Measurements from ENCODE around the gene VRK2.
A peak's percentile ranks its signal among the peaks of the same experiment; 100 is the strongest.

Gene VRK2

DNA sequence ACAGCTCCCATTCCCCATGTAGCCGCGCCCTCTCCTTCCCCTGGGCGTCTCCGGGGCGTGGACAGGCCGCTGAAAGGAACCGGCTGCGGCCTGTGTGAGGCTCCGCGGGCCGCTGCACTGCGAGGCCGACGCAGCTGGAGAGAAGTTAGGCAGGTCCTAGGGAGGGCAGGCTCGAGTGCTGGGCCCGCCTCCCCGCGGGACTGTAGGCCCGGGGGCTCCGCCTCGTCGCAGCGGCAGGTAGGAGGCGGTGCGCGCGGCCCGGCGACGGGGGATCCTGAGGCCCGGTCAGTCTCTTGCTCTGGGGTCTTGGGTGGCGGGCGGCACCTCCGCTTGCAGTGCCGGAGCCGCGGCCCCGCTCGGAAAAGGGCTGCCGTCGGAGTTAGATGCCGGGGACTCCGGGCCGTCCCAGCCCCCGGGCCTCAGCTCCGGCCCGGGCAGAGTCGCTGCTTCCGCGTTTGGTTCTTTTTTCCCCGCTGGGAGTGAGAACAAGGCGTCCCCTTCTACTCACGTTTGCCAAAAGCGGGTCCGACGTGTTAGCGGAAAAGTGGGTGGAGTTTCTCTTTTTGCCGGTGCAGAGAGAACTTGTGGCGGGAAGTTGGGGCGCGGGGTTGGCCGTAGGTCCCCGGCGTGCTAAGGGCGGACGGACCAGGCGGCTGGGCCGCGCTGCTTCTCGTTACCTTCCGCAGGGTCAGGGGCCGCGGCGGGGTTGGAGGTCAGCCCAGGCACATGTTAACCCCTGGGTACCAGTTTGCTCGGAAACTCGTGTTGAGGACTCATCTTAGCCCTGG, at the start of gene VRK2:
Gene VRK2 (plus strand): TSS at position 222 of the 788 bp plus-strand sequence. CDS start 2,026 bp downstream, outside the sequence.
- Mint-ChIP-seq H3K4me3 (peak within 1 kb of the TSS; percentile 92), H3K27ac (peak within 1 kb of the TSS; percentile 98), H3K27me3 (no peaks in the 10 kb centered on the region), H3K36me3 (ENCODE audit: low read depth) (peaks cover 19% of the 10 kb centered on the region), H3K9me3 (no peaks in the 10 kb centered on the region), H3K4me1 (ENCODE audit: low read depth) (peaks cover 28% of the 10 kb centered on the region)
- intact Hi-C loops (cut with micrococcal nuclease), result loop anchor here (5.0 to 10.0 kb wide), 3 partner anchors 61 to 191 kb away; no protein-coding TSS in a partner anchor

DNA sequence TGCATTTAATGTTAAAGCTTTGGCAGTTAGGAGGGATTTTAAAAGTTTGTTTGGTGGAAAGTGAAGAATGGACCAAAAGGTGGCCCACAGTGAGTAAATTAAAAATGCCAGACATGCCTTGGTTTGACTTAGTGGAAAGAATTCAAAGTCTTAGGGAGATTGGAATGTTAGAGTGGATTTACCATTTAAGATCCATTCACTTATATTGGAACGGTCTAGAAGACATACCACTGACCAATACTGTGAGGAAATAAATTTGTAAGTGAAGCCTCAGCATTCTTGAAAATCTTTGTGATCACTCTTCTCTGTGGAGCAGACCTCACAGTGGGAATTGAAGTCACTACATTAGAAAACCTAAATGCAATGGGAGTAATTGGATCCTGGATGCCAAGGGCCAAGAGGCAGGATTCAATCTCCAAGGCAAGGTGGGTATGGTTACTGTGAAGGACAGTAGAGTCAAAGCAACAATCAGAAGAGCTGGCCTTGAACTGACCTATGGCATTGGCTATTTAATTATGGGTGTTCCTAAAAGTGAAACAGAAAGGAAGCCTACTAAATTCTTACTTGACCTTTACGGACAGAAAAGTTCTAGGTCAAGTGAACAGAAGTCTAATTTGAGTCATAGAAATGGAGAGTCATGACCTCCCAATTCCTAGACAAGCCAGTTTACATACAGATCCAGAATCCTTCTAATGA, 40.2 kb upstream of the VRK2 start:
- H3K27ac Mint-ChIP-seq, result no peak overlapping the region
- H3K9me3 Mint-ChIP-seq, result no peaks in the 10 kb centered on the region

DNA sequence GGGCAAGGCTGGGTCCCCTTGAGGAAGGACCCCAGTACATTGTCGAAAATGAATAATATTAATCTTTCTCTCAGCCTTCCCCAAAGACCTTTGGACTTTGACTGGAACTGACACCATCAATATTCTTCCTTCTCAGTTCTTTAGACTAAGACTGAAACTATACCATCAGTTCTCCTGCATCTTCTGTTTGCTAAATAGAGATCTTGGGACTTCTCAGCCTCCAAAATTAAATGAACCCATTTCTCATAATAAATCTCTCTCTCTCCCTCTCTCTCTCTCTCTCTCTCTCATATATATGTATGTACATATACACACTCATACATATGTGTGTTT, 39.7 kb upstream of the VRK2 start:
- H3K27me3 Mint-ChIP-seq, result no peaks in the 10 kb centered on the region
- no peaks in the 10 kb centered on the region for H3K9me3 Mint-ChIP-seq
- H3K4me3 Mint-ChIP-seq, result no peak overlapping the region
- H3K27ac Mint-ChIP-seq, result no peak overlapping the region
- intact Hi-C loops (cut with micrococcal nuclease), result no loop called here
- H3K36me3 Mint-ChIP-seq (ENCODE audit: low read depth), result no peaks in the 10 kb centered on the region
- no peaks in the 10 kb centered on the region for H3K4me1 Mint-ChIP-seq (ENCODE audit: low read depth)

More for the DNA sequence above, 40.2 kb upstream of the VRK2 start:
- Mint-ChIP-seq H3K27me3 (no peaks in the 10 kb centered on the region), H3K36me3 (ENCODE audit: low read depth) (no peaks in the 10 kb centered on the region), H3K4me3 (no peak overlapping the region), H3K4me1 (ENCODE audit: low read depth) (no peaks in the 10 kb centered on the region)
- intact Hi-C loops (cut with micrococcal nuclease), result no loop called here

DNA sequence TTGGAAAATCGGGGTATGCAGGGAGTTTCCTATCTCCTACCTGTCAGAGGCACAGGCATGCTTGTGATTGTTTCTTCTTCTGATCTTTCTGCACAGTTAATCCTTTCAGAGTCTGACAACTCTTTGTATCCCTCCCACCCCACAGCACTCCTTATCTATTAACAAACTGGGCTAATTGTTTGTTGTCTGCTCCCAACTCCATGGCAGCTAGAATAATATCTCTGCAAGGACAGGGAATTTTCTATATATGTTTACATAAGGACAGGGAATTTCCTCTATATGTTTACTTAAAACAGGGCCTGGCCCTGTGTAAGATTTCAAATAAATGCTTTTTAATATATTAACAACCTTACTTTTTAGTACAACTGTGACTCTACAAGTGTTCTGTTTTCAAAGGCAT, 36.0 kb upstream of the VRK2 start:
- H3K9me3 Mint-ChIP-seq, result no peaks in the 10 kb centered on the region
- intact Hi-C loops (cut with micrococcal nuclease), result no loop called here
- no peak overlapping the region for H3K27ac Mint-ChIP-seq
- H3K36me3 Mint-ChIP-seq (ENCODE audit: low read depth), result no peaks in the 10 kb centered on the region
- no peaks in the 10 kb centered on the region for H3K4me1 Mint-ChIP-seq (ENCODE audit: low read depth)
- H3K27me3 Mint-ChIP-seq, result no peaks in the 10 kb centered on the region
- H3K4me3 Mint-ChIP-seq, result no peak overlapping the region

DNA sequence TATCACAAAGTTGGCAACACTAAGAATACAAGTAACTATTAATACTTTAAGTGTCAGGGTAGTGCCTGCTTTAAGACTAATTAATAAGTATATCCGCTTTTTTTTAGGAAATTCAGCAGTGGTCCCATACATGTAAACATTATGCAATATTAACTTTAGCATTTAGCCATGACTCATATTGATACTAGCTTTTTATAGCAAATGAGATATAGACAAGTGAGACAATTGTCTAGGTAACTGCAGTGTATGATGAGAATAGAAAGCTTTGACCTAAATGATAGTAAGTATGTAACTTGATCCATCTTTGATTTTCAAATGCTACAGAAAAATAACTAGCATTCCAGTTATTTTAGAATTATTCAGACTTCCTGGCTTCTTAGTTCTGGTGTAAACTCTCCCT, 27.4 kb upstream of the VRK2 start:
- intact Hi-C loops (cut with micrococcal nuclease), result no loop called here
- Mint-ChIP-seq H3K9me3 (no peaks in the 10 kb centered on the region), H3K27me3 (no peaks in the 10 kb centered on the region), H3K4me1 (ENCODE audit: low read depth) (no peaks in the 10 kb centered on the region), H3K27ac (no peak overlapping the region), H3K36me3 (ENCODE audit: low read depth) (no peaks in the 10 kb centered on the region), H3K4me3 (no peak overlapping the region)

DNA sequence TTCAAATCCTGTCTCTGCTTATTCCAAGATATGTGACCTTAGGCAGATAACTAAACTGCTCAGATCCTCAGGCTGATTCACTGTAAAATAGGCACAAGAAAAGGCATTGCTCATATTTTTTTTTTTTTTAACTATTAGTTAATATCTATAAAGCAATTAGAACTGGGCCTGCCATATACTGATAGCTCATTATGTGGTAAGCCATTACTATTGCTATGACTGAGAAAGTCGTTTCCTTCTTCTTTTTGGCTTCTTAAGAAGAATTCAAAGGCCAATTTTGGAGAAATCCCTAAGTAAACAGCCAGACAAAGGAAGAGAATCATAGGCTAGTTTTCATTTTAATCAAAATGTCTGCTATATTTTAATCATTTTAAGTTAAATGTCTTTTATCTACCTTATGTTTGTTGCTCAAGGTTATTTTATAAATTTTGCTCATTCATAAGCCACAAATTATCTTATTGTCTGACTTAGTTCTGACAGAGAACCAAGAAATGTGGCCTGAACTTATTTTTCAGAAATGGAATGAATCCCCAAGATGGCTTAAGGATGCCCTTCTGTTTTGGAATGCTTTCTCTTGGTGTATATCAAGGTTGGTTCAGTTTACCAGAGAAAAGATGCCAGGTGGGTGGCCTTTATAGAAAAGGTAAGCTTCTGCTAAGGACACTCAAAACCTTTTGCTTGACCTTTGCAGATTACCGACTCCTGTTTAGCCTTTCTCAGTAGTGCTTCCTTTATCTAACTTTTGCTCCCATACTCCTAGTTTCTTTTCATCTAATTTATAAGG, 21.3 kb upstream of the VRK2 start:
- intact Hi-C loops (cut with micrococcal nuclease), result no loop called here
- no peaks in the 10 kb centered on the region for H3K4me1 Mint-ChIP-seq (ENCODE audit: low read depth)
- H3K27me3 Mint-ChIP-seq, result no peaks in the 10 kb centered on the region
- no peak overlapping the region for H3K27ac Mint-ChIP-seq
- H3K4me3 Mint-ChIP-seq, result no peak overlapping the region
- no peaks in the 10 kb centered on the region for H3K9me3 Mint-ChIP-seq
- H3K36me3 Mint-ChIP-seq (ENCODE audit: low read depth), result no peaks in the 10 kb centered on the region

DNA sequence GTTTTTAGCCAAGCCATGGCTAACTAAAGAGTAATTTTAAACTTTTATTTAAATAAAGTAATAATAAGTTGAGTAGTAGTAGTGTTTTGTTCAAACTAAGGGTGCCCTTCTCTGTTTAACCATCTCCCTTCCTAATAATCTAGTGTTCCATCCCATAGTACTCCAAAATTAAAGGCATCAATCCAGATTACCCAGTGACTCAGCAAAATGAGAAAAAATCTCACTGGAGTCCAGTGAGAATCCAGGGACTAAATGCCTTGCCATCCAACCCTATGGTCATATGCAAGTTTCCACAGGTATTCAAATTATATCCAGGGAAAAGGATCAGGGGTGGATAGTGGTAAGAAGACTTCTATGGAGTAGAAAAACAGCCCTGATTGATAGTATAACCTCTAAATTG, 19.6 kb upstream of the VRK2 start:
- H3K9me3 Mint-ChIP-seq, result no peaks in the 10 kb centered on the region
- H3K27ac Mint-ChIP-seq, result no peak overlapping the region
- no peaks in the 10 kb centered on the region for H3K27me3 Mint-ChIP-seq
- peaks cover 7% of the 10 kb centered on the region for H3K4me1 Mint-ChIP-seq (ENCODE audit: low read depth)
- intact Hi-C loops (cut with micrococcal nuclease), result no loop called here
- H3K36me3 Mint-ChIP-seq (ENCODE audit: low read depth), result no peaks in the 10 kb centered on the region
- no peak overlapping the region for H3K4me3 Mint-ChIP-seq

DNA sequence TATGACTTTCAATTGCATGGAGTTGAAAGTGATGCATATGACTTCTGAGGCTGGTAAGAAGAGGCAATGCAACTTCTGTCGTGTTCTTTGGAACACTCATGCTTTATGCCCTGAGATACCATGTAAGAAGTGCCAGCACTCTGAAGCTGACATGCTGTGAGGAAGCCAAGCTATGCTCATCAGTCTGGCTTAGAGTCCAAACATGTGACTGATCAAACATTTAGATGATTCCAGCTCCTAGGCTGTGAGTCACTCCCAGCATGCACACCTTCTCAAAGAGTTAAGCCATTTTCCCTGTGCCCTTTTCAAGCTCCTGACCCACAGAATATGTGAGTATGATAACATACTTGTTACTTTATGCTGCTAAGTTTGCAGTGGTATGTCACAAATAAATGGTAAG, 15.8 kb upstream of the VRK2 start:
- Mint-ChIP-seq H3K4me3 (no peak overlapping the region), H3K27ac (no peak overlapping the region), H3K9me3 (no peaks in the 10 kb centered on the region), H3K27me3 (no peaks in the 10 kb centered on the region), H3K36me3 (ENCODE audit: low read depth) (no peaks in the 10 kb centered on the region), H3K4me1 (ENCODE audit: low read depth) (peaks cover 21% of the 10 kb centered on the region)
- intact Hi-C loops (cut with micrococcal nuclease), result no loop called here

DNA sequence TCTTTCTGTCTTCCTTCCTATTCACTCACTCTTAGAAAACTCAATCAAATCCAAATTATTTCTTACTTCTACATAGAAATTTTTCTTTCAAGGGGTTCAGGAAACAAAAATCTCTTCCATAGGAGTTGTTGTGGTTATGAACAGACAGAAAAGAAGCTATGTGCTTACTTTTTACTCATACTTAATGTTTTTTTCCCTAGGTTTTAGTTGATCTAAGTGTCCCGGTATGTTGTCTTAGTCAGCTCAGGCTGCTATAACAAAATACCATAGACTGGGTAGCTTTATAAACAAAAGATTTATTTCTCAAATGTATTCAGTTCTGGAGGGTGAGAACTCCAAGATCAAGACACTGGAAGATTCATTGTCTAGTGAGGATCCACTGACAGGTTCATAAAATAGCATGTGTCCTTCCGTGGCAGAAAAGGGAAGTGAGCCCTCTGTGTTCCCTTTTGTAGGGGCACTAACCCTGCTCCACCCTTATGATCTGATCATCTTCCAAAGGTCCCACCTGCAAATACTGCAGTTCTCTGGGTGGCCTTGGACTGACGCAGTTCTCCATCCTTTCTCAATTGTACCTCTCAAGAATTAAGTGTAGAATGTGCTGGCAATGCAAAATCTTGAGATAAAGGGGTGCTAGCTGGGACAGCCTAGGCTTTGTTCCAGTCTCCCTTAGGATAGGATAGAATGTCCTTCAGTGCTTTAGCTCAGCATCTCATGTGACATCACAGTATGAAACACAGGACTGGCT, 14.4 kb upstream of the VRK2 start:
- Mint-ChIP-seq H3K4me1 (ENCODE audit: low read depth) (peaks cover 21% of the 10 kb centered on the region), H3K9me3 (no peaks in the 10 kb centered on the region), H3K4me3 (no peak overlapping the region), H3K27ac (peak overlapping the region; percentile 61), H3K27me3 (no peaks in the 10 kb centered on the region), H3K36me3 (ENCODE audit: low read depth) (no peaks in the 10 kb centered on the region)
- intact Hi-C loops (cut with micrococcal nuclease), result no loop called here

DNA sequence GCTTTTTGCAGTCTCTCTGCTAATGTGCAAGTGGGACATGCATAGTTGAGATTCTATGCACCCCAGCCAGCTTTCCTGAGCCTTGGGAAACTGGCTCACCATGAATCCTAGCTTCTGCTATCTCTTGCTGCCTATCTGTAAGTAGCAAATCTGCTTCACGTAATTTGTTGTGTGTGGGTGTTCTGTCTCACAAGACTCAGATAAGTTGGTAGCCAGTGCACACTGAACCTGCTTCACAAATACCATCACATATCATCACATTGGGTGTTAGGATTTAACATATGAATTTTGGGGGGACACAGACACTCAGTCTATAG, 13.9 kb upstream of the VRK2 start:
- no peaks in the 10 kb centered on the region for H3K9me3 Mint-ChIP-seq
- H3K27me3 Mint-ChIP-seq, result no peaks in the 10 kb centered on the region
- no peaks in the 10 kb centered on the region for H3K36me3 Mint-ChIP-seq (ENCODE audit: low read depth)
- peaks cover 21% of the 10 kb centered on the region for H3K4me1 Mint-ChIP-seq (ENCODE audit: low read depth)
- no peak overlapping the region for H3K4me3 Mint-ChIP-seq
- intact Hi-C loops (cut with micrococcal nuclease), result no loop called here
- peak overlapping the region; percentile 61 for H3K27ac Mint-ChIP-seq

DNA sequence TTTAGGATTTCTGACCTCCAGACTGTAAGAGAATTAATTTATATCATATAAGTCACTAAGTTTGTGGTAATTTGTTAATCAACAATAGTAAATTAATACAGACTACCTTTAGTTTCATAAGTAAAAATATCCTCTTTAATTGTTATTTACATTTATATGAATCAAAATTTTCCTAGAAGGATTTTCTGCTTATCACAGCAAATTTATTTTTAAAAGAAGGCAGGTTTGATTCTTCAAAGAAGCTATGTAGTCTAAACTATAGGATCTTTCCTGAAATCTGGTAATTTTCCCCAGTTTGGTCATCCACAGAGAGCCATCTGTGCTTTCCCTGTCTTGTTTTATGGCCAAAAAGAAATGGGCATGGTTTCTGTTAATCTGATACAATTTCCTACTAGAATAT, 13.1 kb upstream of the VRK2 start:
- Mint-ChIP-seq H3K4me3 (no peak overlapping the region), H3K27me3 (no peaks in the 10 kb centered on the region), H3K27ac (peak overlapping the region; percentile 61), H3K9me3 (no peaks in the 10 kb centered on the region), H3K36me3 (ENCODE audit: low read depth) (no peaks in the 10 kb centered on the region), H3K4me1 (ENCODE audit: low read depth) (peaks cover 25% of the 10 kb centered on the region)
- intact Hi-C loops (cut with micrococcal nuclease), result no loop called here

DNA sequence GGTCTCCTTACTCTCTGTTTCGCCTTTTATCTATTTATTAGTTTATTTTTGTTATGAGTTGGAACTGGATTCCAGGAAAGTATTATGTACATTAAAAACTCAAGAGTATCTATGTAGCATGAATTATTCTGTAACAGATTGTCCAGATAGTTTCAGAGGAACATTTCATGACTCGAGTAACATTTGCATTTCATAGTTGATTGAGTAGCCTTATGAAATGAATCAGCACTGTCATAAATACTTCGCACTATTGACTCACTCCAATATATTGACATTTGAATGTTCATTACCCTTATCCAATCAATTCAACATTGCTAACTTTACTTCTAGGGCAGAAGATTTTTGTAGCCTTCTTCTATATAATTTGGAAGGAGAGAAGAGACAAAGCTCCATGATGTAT, 11.3 kb upstream of the VRK2 start:
- H3K27ac Mint-ChIP-seq, result no peak overlapping the region
- peaks cover 34% of the 10 kb centered on the region for H3K4me1 Mint-ChIP-seq (ENCODE audit: low read depth)
- H3K9me3 Mint-ChIP-seq, result no peaks in the 10 kb centered on the region
- H3K4me3 Mint-ChIP-seq, result no peak overlapping the region
- no peaks in the 10 kb centered on the region for H3K36me3 Mint-ChIP-seq (ENCODE audit: low read depth)
- intact Hi-C loops (cut with micrococcal nuclease), result no loop called here
- no peaks in the 10 kb centered on the region for H3K27me3 Mint-ChIP-seq

DNA sequence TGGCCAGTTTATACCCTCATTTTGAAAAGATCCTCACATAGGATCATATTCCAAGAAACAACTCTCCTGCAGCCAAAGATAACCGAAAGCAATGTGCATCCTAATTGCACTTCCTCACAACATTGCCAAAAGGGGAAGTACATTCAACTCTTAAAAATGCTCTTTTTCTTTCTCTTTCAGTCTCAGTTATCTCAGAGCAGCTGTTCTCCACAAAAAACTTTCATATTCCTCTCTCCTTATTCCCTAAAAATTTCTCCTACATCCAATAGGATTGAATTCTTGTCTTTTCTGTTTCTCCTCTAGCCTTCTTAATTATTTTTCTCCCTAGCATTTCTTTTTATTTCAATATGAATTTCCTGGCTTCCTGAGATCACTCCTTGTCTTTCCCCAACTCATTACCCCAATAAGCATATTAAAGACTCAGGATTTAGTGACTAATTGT, 7.4 kb upstream of the VRK2 start:
- intact Hi-C loops (cut with micrococcal nuclease), result no loop called here
- Mint-ChIP-seq H3K27me3 (no peaks in the 10 kb centered on the region), H3K9me3 (no peaks in the 10 kb centered on the region), H3K4me3 (peak overlapping the region; percentile 66), H3K36me3 (ENCODE audit: low read depth) (no peaks in the 10 kb centered on the region), H3K4me1 (ENCODE audit: low read depth) (peaks cover 13% of the 10 kb centered on the region), H3K27ac (peak overlapping the region; percentile 79)

Measured in dendritic cell treated with granulocyte-macrophage colony-stimulating factor and Interleukin-4, amounts not matched to agents 40 ng/mL and 50 ng/mL, for 4 days (primary cell).